ENCODE measurements around the gene SH3TC1. TPM values are rescaled to one million over a fixed set of nuclear protein-coding genes. Genes with fewer than 3 reads are reported as not detected.

The SH3TC1 gene
- total RNA-seq, 1 donor from 2014 or later = 18.9 TPM

DNA sequence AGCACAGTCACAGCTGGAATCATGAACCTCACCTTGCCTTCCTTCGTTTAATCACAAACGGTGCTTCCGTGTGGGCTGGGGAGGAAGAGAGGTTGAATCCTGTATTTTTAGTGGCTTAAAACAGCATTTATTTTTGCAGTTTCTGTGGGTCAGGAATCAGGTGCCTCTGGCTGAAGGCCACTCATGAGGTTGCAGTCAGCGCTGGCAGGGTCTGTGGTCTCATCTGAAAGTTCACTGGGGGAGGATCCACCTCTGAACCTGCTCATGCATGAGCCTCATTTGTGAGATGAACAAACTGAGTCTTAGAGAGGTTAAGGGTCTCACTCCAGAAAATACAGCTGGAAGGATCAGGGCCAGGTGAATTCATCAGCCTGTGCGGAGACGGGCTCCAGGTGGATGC, 23.4 kb upstream of the SH3TC1 start:
- DNase-seq (ENCODE audit: low read depth) = no peak
- Histone ChIP-seq H3K4me3 (ENCODE audit: low read depth, low read length) (no peak overlapping the region), H3K36me3 (ENCODE audit: control insufficient read depth, insufficient read depth, low read length) (no peaks in the 10 kb centered on the region), H3K27me3 (ENCODE audit: control insufficient read depth, insufficient read depth, low read length) (peaks cover 28% of the 10 kb centered on the region)
- TF ChIP-seq, protein P1, sequence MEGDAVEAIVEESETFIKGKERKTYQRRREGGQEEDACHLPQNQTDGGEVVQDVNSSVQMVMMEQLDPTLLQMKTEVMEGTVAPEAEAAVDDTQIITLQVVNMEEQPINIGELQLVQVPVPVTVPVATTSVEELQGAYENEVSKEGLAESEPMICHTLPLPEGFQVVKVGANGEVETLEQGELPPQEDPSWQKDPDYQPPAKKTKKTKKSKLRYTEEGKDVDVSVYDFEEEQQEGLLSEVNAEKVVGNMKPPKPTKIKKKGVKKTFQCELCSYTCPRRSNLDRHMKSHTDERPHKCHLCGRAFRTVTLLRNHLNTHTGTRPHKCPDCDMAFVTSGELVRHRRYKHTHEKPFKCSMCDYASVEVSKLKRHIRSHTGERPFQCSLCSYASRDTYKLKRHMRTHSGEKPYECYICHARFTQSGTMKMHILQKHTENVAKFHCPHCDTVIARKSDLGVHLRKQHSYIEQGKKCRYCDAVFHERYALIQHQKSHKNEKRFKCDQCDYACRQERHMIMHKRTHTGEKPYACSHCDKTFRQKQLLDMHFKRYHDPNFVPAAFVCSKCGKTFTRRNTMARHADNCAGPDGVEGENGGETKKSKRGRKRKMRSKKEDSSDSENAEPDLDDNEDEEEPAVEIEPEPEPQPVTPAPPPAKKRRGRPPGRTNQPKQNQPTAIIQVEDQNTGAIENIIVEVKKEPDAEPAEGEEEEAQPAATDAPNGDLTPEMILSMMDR (IDR thresholded peaks at IDR 0.05; ENCODE audit: insufficient read depth, low read length, poor library complexity, severe bottlenecking) = no peak

DNA sequence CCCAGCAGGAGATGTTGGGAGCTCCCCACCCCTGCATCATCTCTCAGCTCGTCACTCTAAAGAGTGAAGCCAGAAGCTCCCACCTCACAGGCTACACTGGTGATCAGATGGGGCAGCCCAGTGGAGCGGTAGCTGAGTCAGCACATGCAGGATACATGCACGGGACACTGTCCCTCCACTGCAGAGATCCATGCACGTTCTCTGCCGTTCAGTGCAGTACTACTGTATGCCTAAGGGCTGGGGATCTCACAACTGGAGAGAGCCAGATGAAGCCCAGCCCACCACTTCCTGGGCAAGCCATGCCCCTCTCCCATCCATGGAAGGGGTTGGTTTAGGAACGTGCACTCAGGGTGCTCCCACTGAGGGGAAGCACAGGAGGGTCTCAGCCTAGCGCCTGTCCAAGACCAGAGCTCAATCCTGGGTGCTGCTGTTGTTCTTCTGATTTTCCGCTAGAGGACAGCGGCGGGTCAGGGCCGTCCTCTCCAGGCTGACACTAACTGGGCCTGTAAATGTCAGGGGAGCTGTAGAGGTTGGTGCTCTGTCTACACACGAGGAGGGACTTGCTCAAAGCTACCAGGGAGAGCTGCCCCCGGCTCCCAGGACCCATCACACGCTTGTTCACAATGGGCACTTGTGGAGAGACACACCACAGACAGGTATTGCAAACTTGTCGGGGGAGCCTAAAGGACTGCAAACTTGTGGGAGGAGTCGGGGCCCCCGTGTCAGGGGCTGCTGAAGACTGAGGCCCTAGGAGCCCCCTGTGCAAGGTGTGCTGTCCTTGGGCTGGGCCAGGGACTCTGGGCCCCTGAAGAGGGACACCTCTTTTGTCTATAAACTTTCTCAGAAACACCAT, 22.3 kb upstream of the SH3TC1 start:
- H3K27me3 ChIP-seq (ENCODE audit: control insufficient read depth, insufficient read depth, low read length) = peaks cover 23% of the 10 kb centered on the region
- DNase-seq (ENCODE audit: low read depth) = no peak
- TF ChIP-seq, protein P1 (IDR thresholded peaks at IDR 0.05; ENCODE audit: insufficient read depth, low read length, poor library complexity, severe bottlenecking) = peak; percentile 88

DNA sequence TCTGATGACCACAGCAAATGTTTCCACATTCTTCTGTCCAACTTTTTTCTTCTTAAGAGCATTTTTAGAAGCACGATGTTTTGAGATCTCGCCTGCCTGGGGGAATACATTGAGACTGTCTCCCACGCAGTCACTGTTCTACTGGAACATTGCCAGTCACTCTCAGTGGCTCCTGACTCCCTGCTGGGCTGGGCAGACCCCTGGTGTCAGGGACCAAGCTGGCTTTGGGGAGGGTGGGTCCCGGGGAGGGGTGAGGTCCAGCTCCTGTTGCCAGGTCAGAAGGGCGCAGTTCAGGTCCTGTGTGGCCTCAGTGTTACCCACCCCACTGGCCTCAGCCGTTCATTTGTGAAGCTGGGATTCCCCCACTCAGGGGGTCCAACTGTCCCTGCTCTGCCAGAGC, 21.5 kb upstream of the SH3TC1 start:
- no peak for DNase-seq (ENCODE audit: low read depth)
- H3K27me3 ChIP-seq (ENCODE audit: control insufficient read depth, insufficient read depth, low read length) = peaks cover 23% of the 10 kb centered on the region
- TF ChIP-seq, protein P1 (IDR thresholded peaks at IDR 0.05; ENCODE audit: insufficient read depth, low read length, poor library complexity, severe bottlenecking) = no peak
- no peaks in the 10 kb centered on the region for H3K36me3 ChIP-seq (ENCODE audit: control insufficient read depth, insufficient read depth, low read length)
- H3K4me3 ChIP-seq (ENCODE audit: low read depth, low read length) = no peak overlapping the region

More for the DNA sequence above, 22.3 kb upstream of the SH3TC1 start:
- Histone ChIP-seq H3K4me3 (ENCODE audit: low read depth, low read length) (no peak overlapping the region), H3K36me3 (ENCODE audit: control insufficient read depth, insufficient read depth, low read length) (no peaks in the 10 kb centered on the region)

DNA sequence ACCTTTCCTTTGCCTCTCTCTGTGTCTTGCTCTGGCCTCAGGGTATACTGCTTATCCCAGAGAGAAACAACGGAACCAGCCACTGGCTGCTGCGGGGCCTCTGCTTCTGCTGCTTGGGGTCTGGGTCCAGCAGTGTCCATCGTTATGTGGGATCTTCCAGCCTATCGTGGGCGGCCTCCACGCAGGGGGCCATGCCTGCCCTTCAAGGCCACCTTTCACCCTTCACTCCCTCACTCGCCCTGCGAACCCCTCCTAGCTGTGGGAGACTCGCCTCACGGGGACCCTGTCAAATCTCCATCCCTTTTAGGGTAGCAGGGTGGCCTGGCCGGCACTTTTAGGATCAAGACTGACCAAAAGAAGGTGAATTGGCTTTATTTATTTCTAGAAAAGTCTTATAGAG, 21.1 kb upstream of the SH3TC1 start:
- TF ChIP-seq, protein P1 (IDR thresholded peaks at IDR 0.05; ENCODE audit: insufficient read depth, low read length, poor library complexity, severe bottlenecking) = no peak
- no peak for DNase-seq (ENCODE audit: low read depth)
- H3K36me3 ChIP-seq (ENCODE audit: control insufficient read depth, insufficient read depth, low read length) = no peaks in the 10 kb centered on the region
- peaks cover 23% of the 10 kb centered on the region for H3K27me3 ChIP-seq (ENCODE audit: control insufficient read depth, insufficient read depth, low read length)
- H3K4me3 ChIP-seq (ENCODE audit: low read depth, low read length) = no peak overlapping the region

DNA sequence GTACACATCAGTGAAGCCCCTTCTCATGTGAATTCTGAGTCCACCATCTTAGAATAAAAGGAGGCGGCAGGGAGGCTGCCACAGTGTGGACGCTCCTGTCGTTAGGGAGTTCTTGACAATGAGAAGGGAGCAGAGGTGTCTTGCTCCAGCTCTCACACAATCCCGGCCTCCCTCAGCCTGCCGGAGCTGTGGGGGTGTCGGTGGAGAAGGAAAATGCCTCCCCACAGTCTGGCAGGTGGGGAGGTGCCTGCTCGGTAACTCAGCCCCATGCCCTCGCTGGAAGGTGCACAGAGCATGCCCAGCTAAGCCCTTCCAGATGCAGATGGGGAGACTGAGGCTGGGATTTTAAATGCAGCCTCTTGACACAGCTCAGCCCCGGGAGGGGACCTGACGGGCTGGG, 20.0 kb upstream of the SH3TC1 start:
- no peak overlapping the region for H3K4me3 ChIP-seq (ENCODE audit: low read depth, low read length)
- no peak for DNase-seq (ENCODE audit: low read depth)
- TF ChIP-seq, protein P1 (IDR thresholded peaks at IDR 0.05; ENCODE audit: insufficient read depth, low read length, poor library complexity, severe bottlenecking) = no peak
- H3K27me3 ChIP-seq (ENCODE audit: control insufficient read depth, insufficient read depth, low read length) = peaks cover 17% of the 10 kb centered on the region
- no peaks in the 10 kb centered on the region for H3K36me3 ChIP-seq (ENCODE audit: control insufficient read depth, insufficient read depth, low read length)

DNA sequence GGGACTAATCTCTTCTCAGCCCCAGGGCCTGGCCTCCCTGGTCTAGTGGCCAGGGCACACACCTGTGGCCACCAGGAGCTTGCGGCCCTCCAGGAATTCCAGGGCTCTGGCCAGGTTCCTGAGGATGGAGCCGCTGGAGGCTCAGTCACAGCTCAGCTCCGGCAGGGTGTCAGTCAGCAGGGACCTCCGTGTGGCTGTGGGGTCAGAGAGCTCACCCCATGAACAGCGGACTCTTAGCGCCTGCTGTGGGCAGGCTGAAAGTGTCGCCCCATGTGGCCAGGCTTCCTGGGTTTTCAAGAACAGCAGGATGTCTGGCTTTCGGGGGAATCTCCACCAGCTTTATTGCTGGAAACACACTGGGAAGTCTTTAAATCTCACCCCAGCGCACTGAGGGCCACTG, 19.3 kb upstream of the SH3TC1 start:
- DNase-seq (ENCODE audit: low read depth) = no peak
- H3K36me3 ChIP-seq (ENCODE audit: control insufficient read depth, insufficient read depth, low read length) = no peaks in the 10 kb centered on the region
- peaks cover 17% of the 10 kb centered on the region for H3K27me3 ChIP-seq (ENCODE audit: control insufficient read depth, insufficient read depth, low read length)
- TF ChIP-seq, protein P1 (IDR thresholded peaks at IDR 0.05; ENCODE audit: insufficient read depth, low read length, poor library complexity, severe bottlenecking) = no peak
- H3K4me3 ChIP-seq (ENCODE audit: low read depth, low read length) = no peak overlapping the region
